GM19438 (cell line): Measurements from ENCODE around the gene SEC61A2.
"Not testable (repeated sequence)": the region's sequence is repeated elsewhere in the genome, so short reads cannot be mapped to it uniquely, and the experiment has no call there.

Experiments used
- ATAC-seq: cut with Tn5 transposase; IDR thresholded peaks from one replicate; pipeline ENCODE4 v1.9.1; 2021; ENCODE audit warnings: low read depth; ENCODE audit not compliant: unreplicated experiment

Gene SEC61A2

GRCh38 chr10:12158111-12158510, 28.6 kb downstream of the SEC61A2 start:
- no peak for ATAC-seq

GRCh38 chr10:12160664-12161063, 31.2 kb downstream of the SEC61A2 start:
- no peak for ATAC-seq

GRCh38 chr10:12162927-12163326, 33.5 kb downstream of the SEC61A2 start:
- no peak for ATAC-seq

- ATAC-seq = no peak
Observed at GRCh38 chr10:12164085-12164484, 34.6 kb downstream of the SEC61A2 start.

- ATAC-seq = no peak
Observed at GRCh38 chr10:12165036-12165435, 35.6 kb downstream of the SEC61A2 start.

- no peak for ATAC-seq
Observed at GRCh38 chr10:12165999-12166775, 36.7 kb downstream of the SEC61A2 start.

DNA sequence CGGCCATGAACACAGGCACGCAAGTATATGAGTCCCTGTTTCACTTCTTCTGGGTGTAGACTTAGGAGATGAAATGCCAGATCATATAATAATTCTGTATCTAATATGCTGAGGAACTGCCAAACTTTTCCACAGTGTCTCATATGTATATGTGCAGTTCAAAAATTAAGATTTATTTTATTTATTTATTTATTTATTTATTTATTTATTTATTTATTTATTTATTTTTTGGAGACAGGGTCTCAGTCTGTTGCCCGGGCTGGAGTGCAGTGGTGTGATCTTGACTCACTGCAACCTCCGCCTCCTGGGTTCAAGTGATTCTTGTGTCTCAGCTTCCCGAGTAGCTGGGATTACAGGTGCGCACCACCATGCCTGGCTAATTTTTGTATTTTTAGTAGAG, 42.0 kb downstream of the SEC61A2 start:
- ATAC-seq = not testable (repeated sequence)

- ATAC-seq = no peak
Observed at GRCh38 chr10:12177642-12178041, 48.2 kb downstream of the SEC61A2 start.

DNA sequence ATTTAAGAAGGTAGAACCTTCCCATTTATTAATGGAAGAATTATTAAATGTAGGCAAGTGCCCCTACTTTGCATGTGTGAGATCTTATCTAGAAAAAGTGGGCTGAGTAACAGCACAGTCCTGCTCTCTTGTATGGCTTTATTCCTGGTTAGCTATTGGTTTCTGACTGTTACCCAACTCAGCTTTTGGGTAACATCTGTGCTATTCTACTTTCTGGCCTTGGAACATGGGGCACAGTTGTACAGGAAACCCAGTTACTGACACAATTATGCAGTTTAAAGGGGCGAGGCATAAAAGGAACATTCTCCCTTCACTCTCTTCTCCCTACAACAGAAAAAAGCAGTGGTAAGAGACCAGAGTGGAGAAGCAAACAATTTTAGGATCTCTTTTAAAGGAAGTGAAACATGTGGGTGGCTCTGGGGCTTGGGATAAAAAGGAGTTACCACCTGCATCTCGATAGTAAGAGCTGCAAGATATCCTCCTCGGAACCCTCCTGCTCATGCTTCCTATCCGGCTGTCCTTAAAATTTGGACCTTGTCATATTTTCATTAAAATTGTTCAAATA, 50.2 kb downstream of the SEC61A2 start:
- ATAC-seq = no peak

GRCh38 chr10:12180221-12180974, 50.9 kb downstream of the SEC61A2 start:
- ATAC-seq = no peak

DNA sequence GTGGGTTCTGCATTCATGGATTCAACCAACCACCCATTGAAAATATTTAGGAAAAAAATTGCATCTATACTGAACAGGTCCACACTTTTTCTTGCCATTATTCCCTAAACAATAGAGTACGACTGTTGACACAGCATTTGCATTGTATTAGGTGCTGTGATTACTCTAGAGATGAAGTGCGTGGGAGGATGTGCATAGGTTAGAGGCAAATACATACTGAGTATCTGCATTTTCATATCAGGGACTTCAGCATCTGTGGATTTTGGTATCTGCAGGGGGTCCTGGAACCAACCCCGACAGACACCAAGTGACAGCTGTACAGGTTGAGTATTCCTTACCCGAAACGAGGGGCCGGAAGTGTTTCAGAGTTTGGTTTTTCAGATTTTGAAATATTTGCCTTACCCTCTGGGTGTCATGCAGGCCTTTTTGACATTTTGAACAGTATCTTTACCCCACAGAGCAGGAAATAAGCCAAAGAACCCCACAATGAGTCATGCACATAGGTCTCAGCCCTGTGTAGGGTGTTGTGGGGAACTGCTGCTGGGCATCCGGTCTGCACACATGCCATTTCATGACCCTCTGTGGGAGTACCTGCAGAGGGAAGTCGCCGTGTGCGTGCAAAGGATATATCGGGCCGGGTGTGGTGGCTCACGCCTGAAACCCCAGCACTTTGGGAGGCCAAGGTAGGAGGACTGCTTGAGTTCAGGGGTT, 51.7 kb downstream of the SEC61A2 start:
- no peak for ATAC-seq

DNA sequence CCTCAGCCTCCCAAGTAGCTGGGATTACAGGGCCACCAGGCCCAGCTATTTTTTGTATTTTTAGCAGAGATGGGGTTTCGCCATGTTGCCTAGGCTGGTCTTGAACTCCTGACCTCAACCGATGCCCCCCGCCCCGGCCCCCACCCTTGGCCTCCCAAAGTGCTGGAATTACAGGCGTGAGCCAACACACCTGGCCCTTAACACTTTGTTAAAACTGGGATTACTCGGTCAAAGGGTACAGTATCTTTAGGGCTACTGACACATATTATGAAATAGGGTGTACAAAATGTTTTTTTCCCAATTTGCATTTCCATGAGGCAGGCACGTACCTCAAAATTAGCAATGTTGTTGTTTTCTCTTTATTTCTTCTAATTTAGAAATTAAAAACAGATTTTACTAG, 54.7 kb downstream of the SEC61A2 start:
- ATAC-seq = no peak

DNA sequence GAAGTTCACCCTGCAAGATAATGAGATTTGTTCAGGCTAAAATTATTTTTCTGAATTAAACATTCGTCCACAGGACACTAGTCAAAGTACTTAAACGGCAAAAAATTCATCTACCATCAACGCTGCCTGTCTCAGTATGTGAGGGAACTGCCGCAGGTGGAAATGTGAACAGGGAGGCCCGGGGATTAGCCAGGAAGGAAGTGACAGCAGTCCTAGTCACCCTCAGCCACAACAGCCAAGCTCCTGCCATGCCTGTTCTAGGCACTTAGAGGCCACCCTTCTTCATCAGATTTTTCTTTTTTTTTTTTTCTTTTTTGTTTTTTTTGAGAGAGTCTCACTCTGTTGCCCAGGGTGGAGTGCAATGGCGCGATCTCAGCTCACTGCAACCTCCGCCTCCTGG, 56.8 kb downstream of the SEC61A2 start:
- no peak for ATAC-seq

DNA sequence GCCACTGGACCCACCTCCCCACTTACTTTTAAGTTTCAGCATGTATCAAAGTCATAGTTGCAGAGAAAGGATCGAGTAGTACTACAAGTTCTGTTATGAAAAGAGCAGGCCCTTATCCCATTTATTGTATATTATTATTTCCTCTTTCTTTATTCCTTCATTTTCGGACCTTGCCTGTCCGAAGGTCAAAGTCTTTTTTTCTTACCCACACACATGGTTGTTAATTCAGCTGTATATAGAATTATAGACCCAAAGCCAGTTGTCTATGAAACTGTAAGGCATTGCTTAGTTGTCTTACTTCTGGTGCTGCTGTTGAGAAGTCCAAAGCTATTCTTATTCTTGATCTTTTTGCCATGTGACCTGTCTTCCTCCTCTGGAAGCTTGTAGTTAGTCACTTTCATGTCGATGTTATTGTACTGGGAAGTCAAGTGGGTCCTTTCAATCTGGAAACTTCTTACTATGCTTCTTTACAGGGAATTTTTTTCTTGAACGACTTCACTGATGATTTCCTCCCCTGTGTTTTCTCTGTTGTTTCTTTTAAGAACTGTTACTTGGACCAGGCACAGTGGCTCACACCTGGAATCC, 57.9 kb downstream of the SEC61A2 start:
- ATAC-seq = no peak

GRCh38 chr10:12188656-12189055, 59.2 kb downstream of the SEC61A2 start:
- no peak for ATAC-seq

DNA sequence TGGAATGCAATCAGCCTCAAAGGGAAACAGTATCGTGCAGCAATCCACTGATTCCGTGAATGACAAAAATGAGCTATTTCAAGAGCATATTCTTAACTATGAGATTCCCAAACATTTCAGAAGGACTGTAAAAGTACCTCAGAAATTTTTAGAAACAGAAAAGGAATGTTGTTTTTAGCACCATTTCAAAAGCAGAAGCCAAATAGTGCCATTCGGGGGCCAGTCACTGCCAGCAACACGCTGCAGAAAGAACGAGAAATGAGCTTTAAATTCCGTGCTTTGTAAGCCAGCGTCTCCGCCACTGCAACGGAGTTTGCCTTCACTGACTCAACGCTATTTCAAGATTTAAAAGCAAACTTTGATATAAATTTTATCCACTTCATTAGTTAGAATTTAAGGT, 59.9 kb downstream of the SEC61A2 start:
- no peak for ATAC-seq

DNA sequence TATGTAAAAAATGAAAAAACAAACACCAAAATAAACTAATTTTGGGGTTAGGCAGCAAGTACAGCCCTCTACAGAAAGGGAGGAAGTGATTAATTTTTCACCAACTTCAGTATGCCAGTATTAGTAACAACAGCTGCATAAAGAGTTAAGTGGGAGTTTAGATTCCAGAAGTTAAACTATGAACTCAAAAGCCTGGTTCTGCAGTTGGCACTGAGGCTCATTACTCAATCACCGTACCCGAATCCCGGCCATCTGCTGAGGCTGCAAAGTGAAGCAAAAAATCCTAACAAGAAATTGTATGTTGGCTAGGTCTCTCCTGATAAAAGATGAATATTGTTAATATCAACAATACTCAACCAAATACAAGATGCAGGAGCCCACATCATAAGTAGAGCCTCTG, 62.2 kb downstream of the SEC61A2 start:
- ATAC-seq = no peak

DNA sequence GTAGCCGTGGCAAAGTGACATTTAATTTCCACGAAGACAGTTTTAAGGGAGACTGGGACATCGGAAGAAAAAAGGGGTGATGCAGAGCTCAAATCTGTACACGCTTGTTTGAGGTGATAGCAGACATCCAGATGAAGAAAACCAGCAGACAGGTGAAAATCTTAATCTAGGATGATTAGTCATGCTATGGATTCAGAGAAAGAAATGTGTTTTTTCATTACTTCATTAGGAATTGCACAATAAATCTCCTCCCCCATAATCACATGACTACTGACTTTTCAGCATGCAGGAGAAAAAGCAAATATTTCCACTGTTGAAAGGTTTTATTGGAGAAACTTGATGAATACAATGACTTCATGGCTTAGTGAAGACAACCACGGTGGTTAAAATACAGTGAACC, 63.7 kb downstream of the SEC61A2 start:
- ATAC-seq = no peak

- ATAC-seq = no peak
Observed at GRCh38 chr10:12194752-12195271, 65.3 kb downstream of the SEC61A2 start.

DNA sequence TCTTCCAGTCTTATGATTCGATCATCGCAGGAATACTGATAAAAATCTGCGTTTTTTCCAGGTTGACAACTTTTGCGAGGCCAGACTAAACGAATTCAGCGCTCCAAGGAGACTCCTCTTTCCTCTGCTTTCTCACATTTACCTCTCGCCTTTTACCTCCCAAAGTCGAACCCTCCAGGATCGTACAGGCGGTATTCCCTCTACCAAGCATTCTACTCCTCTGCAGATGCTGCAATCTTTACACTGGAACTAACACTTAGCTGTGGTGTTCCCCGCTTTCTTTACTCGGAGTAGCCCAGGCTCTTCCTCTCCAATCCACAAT, 65.8 kb downstream of the SEC61A2 start:
- peak; percentile 6 for ATAC-seq
